Tibial nerve (tissue), 4 donors: ENCODE results near the gene CAPN15. TPM values are rescaled to one million over a fixed set of nuclear protein-coding genes. Genes with fewer than 3 reads are reported as not detected.

Experiments used
- DNase-seq, 2 donors: peaks; one replicate each; pipeline ENCODE4 v3.0.0-alpha.2; 2019; ENCODE audit warnings: low spot score in 2 of 2
- H3K27ac ChIP-seq, 4 donors: fragments of 200-600 bp; sonication (generic) in 3 of 4; one replicate each; pipeline ENCODE4 v1.5.1; 2017 to 2019; ENCODE audit warnings: mild to moderate bottlenecking in 1 of 4
- H3K27me3 ChIP-seq, 2 donors: fragments of 200-600 bp; sonication (generic) in 1 of 2; one replicate each; pipeline versions ENCODE4 v1.5.1 to v1.6.0; 2017 to 2019
- H3K36me3 ChIP-seq, 3 donors: fragments of 200-600 bp; sonication (generic); one replicate each; pipeline ENCODE4 v1.5.1; 2018 to 2019
- H3K4me1 ChIP-seq, 4 donors: fragments of 200-600 bp; sonication (generic) in 3 of 4; one replicate each; pipeline ENCODE4 v1.5.1; 2017 to 2019
- H3K4me3 ChIP-seq, 4 donors: fragments of 200-600 bp; sonication (generic) in 3 of 4; one replicate each; pipeline ENCODE4 v1.5.1; 2017 to 2019; ENCODE audit warnings: mild to moderate bottlenecking in 1 of 4, moderate library complexity in 1 of 4
- H3K9me3 ChIP-seq, 4 donors: fragments of 200-600 bp; sonication (generic) in 3 of 4; one replicate each; pipeline ENCODE4 v1.5.1; 2017 to 2019
- EP300 ChIP-seq, 2 donors: sonication (generic); formaldehyde crosslinking; IDR thresholded peaks; one replicate each; pipeline ENCODE4 v1.6.1; 2017; ENCODE audit warnings: antibody characterized with exemption in 2 of 2, mild to moderate bottlenecking in 1 of 2
- POLR2A ChIP-seq, 2 donors: fragments of 450-650 bp; IDR thresholded peaks; one replicate each; pipeline ENCODE4 v1.6.1; 2017; ENCODE audit warnings: antibody characterized with exemption in 2 of 2, mild to moderate bottlenecking in 2 of 2, moderate library complexity in 2 of 2
- WGBS, 2 donors: methylation state at CpG; one replicate each; pipeline ENCODE4 v1.1.5; 2018; 5-methylcytosine and 5-hydroxymethylcytosine counted together
- total RNA-seq, 4 donors: library from RNA; depleted of rRNA; stranded (reverse); fragments of >200 nt; gene quantifications; one replicate each; pipeline ENCODE4 v1.1.0, GENCODE V29; 2016
- TF ChIP-seq, protein P1 (sequence below), 5 experiments: fragments of 200-600 bp in 3 of 5; fragments of 450-650 bp in 2 of 5; sonication (generic) in 3 of 5; IDR thresholded peaks; one replicate each; pipeline ENCODE4 v1.5.1; 2016 to 2019; ENCODE audit warnings: antibody characterized with exemption in 5 of 5, mild to moderate bottlenecking in 3 of 5, moderate library complexity in 2 of 5

Gene CAPN15
- total RNA-seq, 4 donors from 2014 or later = 19.0 to 91.5 (median 52.5) TPM

GRCh38 chr16:539901-540530, 12.5 kb downstream of the CAPN15 start:
- no peak for TF ChIP-seq POLR2A (IDR thresholded peaks at IDR 0.05)
- TF ChIP-seq, protein P1, sequence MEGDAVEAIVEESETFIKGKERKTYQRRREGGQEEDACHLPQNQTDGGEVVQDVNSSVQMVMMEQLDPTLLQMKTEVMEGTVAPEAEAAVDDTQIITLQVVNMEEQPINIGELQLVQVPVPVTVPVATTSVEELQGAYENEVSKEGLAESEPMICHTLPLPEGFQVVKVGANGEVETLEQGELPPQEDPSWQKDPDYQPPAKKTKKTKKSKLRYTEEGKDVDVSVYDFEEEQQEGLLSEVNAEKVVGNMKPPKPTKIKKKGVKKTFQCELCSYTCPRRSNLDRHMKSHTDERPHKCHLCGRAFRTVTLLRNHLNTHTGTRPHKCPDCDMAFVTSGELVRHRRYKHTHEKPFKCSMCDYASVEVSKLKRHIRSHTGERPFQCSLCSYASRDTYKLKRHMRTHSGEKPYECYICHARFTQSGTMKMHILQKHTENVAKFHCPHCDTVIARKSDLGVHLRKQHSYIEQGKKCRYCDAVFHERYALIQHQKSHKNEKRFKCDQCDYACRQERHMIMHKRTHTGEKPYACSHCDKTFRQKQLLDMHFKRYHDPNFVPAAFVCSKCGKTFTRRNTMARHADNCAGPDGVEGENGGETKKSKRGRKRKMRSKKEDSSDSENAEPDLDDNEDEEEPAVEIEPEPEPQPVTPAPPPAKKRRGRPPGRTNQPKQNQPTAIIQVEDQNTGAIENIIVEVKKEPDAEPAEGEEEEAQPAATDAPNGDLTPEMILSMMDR (IDR thresholded peaks at IDR 0.05) = no peak
- TF ChIP-seq EP300 (IDR thresholded peaks at IDR 0.05) = no peak
- Histone ChIP-seq H3K27ac (no peak overlapping the region), H3K4me1 (peaks cover 0 to 5% (median 0%) of the 10 kb centered on the region in 4 donors), H3K27me3 (no peaks in the 10 kb centered on the region), H3K36me3 (peaks cover 0 to 87% (median 0%) of the 10 kb centered on the region in 3 donors), H3K4me3 (no peak overlapping the region), H3K9me3 (no peaks in the 10 kb centered on the region)
- 79 to 84% methylated on average over 31 to 34 of the region's 34 CpGs for WGBS, 2 donors
- DNase-seq = no peak

- no peaks in the 10 kb centered on the region for H3K4me1 ChIP-seq
- no peaks in the 10 kb centered on the region for H3K27me3 ChIP-seq
- DNase-seq = no peak
- H3K9me3 ChIP-seq = no peaks in the 10 kb centered on the region
- H3K4me3 ChIP-seq = no peak overlapping the region
- TF ChIP-seq, protein P1 (IDR thresholded peaks at IDR 0.05) = no peak
- no peak for TF ChIP-seq EP300 (IDR thresholded peaks at IDR 0.05)
- no peak for TF ChIP-seq POLR2A (IDR thresholded peaks at IDR 0.05)
- peaks cover 0 to 88% (median 0%) of the 10 kb centered on the region in 3 donors for H3K36me3 ChIP-seq
- H3K27ac ChIP-seq = no peak overlapping the region
- 86 to 93% methylated on average over 19 to 25 of the region's 29 CpGs for WGBS, 2 donors
Observed at GRCh38 chr16:540645-541340, 13.3 kb downstream of the CAPN15 start.

DNA sequence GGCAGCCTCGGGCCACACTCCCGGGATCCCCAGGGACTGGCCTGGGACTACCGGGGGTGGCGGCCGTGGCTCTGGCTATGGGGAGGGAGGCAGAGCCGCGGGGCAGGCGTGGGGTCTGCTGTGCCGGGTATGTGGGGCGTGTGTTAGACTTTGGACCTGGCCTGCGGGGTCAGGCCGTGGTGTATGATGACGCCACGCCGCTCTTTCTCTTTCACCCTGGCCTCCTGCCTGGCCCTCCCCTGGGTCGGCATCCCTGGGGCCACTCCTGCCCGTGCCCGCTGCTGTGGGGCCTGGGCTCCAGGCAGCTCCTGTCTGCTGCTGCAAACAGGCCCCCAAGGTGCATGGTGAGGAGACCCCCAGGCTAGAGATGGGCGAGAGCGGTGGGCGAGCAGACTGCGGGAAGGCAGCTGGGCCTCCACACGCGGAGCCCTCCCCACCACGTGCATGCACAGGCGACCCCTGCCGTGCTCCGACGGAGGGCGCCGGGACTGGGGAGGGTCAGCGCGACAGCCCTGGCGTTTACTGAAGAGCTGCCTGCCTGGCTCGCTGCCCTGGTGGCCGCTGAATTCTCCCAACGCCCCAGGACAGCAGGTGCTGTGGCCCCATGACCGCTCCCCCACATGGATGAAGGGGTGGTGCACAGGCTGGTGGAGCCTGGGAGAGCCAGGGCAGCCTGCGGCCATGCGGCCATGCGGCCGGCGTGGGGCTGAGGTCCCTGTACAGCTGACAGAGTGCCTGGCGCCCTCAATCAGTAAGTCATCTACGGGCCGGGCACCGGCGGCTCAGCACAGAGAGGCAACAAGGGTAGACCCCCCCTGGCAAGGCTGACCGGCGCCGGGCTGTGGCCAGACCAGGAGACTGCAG, 16.0 kb downstream of the CAPN15 start:
- Histone ChIP-seq H3K27ac (no peak overlapping the region), H3K27me3 (no peaks in the 10 kb centered on the region), H3K4me3 (no peak overlapping the region), H3K36me3 (peaks cover 0 to 87% (median 0%) of the 10 kb centered on the region in 3 donors), H3K9me3 (no peaks in the 10 kb centered on the region), H3K4me1 (peaks cover 0 to 14% (median 0%) of the 10 kb centered on the region in 4 donors)
- TF ChIP-seq POLR2A (IDR thresholded peaks at IDR 0.05) = no peak
- TF ChIP-seq EP300 (IDR thresholded peaks at IDR 0.05) = no peak
- TF ChIP-seq, protein P1 (IDR thresholded peaks at IDR 0.05) = no peak
- DNase-seq = no peak
- WGBS, 2 donors = 87 to 94% methylated on average over 21 to 51 of the region's 51 CpGs

DNA sequence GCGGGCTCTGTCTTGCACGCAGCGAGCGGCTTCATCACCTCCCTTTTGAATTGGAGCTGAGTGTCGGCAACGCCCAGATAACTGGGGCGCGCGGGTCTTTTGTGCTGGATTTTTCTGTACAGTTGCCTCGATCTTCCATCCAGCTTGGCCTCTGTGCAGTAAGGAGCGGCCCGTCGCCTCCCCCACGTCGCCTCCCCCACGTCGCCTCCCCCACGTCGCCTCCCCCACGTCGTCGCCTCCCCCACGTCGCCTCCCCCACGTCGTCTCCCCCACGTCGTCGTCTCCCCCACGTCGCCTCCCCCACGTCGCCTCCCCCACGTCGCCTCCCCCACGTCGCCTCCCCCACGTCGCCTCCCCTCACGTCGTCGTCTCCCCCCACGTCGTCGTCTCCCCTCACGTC, 17.0 kb downstream of the CAPN15 start:
- WGBS, 2 donors = 92 to 94% methylated on average over 41 to 46 of the region's 46 CpGs
- DNase-seq = no peak
- H3K4me1 ChIP-seq = peaks cover 0 to 14% (median 0%) of the 10 kb centered on the region in 4 donors
- H3K27me3 ChIP-seq = no peaks in the 10 kb centered on the region
- no peak overlapping the region for H3K4me3 ChIP-seq
- no peak overlapping the region for H3K27ac ChIP-seq
- no peaks in the 10 kb centered on the region for H3K9me3 ChIP-seq
- TF ChIP-seq POLR2A (IDR thresholded peaks at IDR 0.05) = no peak
- TF ChIP-seq EP300 (IDR thresholded peaks at IDR 0.05) = no peak
- TF ChIP-seq, protein P1 (IDR thresholded peaks at IDR 0.05) = no peak
- peaks cover 0 to 87% (median 2%) of the 10 kb centered on the region in 3 donors for H3K36me3 ChIP-seq
